IMR-90 (cell line): ENCODE results near the gene PAAF1. TPM values are rescaled to one million over a fixed set of nuclear protein-coding genes. Genes with fewer than 3 reads are reported as not detected.

Source experiments
- ATAC-seq: fragments of 200-7000 bp; cut with Tn5 transposase; 2 replicates; pipeline ENCODE4 v1.9.1; 2020; ENCODE audit warnings: low read depth, mild to moderate bottlenecking, moderate library complexity
- BruUV-seq: library from RNA; stranded (reverse); fragments of 400-500 nt; replicated peaks from 2 replicates; lab custom pipeline; 2021; lab: Mats Ljungman, UMichigan
- CTCF ChIA-PET: fragments of 300-600 bp; formaldehyde crosslinking; extraction: SDS; loops from one replicate; lab custom pipeline; 2021; ENCODE audit warnings: antibody characterized with exemption; lab: Yijun Ruan, JAX
- POLR2A ChIA-PET: fragments of 300-600 bp; sonication (Branson Sonifier 250); formaldehyde crosslinking; loops from one replicate; lab custom pipeline; 2022; ENCODE audit warnings: antibody characterized with exemption; ENCODE audit not compliant: unreplicated experiment; lab: Charles Lee
- DNase-seq: peaks from one replicate; pipeline ENCODE4 v3.0.0; 2013
- H2AFZ ChIP-seq: replicated peaks from 2 replicates; pipeline ENCODE3; 2013; ENCODE audit warnings: low read length, mild to moderate bottlenecking; ENCODE audit not compliant: poor library complexity
- H2AK5ac ChIP-seq: 2 replicates; pipeline ENCODE4 v1.6.1; 2013; ENCODE audit warnings: low read depth, low read length, inconsistent platforms
- H2AK9ac ChIP-seq: replicated peaks from 2 replicates; pipeline ENCODE3; 2013; ENCODE audit warnings: mild to moderate bottlenecking, low read depth, low read length, moderate library complexity; ENCODE audit not compliant: poor library complexity
- H2BK120ac ChIP-seq: 2 replicates; pipeline ENCODE4 v1.6.1; 2013; ENCODE audit warnings: low read depth, low read length, inconsistent platforms
- H2BK15ac ChIP-seq: 3 replicates; pipeline ENCODE4 v1.6.1; 2013; ENCODE audit warnings: low read depth, low read length, inconsistent platforms
- H2BK20ac ChIP-seq: 2 replicates; pipeline ENCODE4 v1.6.1; 2013; ENCODE audit warnings: low read depth, mild to moderate bottlenecking, inconsistent platforms, low read length, moderate library complexity
- H2BK5ac ChIP-seq: 2 replicates; pipeline ENCODE4 v1.6.1; 2013; ENCODE audit warnings: mild to moderate bottlenecking, low read depth, low read length, inconsistent platforms; ENCODE audit not compliant: poor library complexity, severe bottlenecking
- H3K14ac ChIP-seq: replicated peaks from 2 replicates; pipeline ENCODE4 v1.6.1; 2013; ENCODE audit warnings: low read depth, low read length, inconsistent platforms
- H3K18ac ChIP-seq: 2 replicates; pipeline ENCODE4 v1.6.1; 2013; ENCODE audit warnings: low read depth, low read length, control low read depth
- H3K23ac ChIP-seq: 2 replicates; pipeline ENCODE4 v1.6.1; 2013; ENCODE audit warnings: low read depth, low read length, inconsistent platforms
- H3K27ac ChIP-seq: 2 replicates; pipeline ENCODE4 v1.5.1; 2013; ENCODE audit warnings: mild to moderate bottlenecking, control low read depth, low read length; ENCODE audit not compliant: insufficient read depth
- H3K27me3 ChIP-seq: 2 replicates; pipeline ENCODE4 v1.6.1; 2013; ENCODE audit warnings: low read length; ENCODE audit not compliant: control insufficient read depth, insufficient read depth
- H3K36me3 ChIP-seq: 2 replicates; pipeline ENCODE4 v1.6.1; 2013; ENCODE audit warnings: low read length, mixed read lengths; ENCODE audit not compliant: control insufficient read depth, insufficient read depth
- H3K4ac ChIP-seq: 2 replicates; pipeline ENCODE4 v1.6.1; 2013; ENCODE audit warnings: low read depth, low read length, inconsistent platforms
- H3K4me1 ChIP-seq: 2 replicates; pipeline ENCODE4 v1.6.1; 2013; ENCODE audit warnings: low read length, mixed read lengths; ENCODE audit not compliant: control insufficient read depth, insufficient read depth
- H3K4me2 ChIP-seq: 2 replicates; pipeline ENCODE4 v1.6.1; 2013; ENCODE audit warnings: low read depth, mild to moderate bottlenecking, control low read depth, low read length, moderate library complexity
- H3K4me3 ChIP-seq: 2 replicates; pipeline ENCODE4 v1.5.1; 2013; ENCODE audit warnings: low read depth, mild to moderate bottlenecking, control low read depth, low read length, moderate library complexity; ENCODE audit not compliant: insufficient read depth
- H3K56ac ChIP-seq: 2 replicates; pipeline ENCODE4 v1.6.1; 2013; ENCODE audit warnings: low read length, inconsistent platforms; ENCODE audit not compliant: insufficient read depth; ENCODE audit errors: extremely low read depth
- H3K79me1 ChIP-seq, 2 experiments: 2 replicates each; pipeline ENCODE4 v1.6.1; 2013; ENCODE audit warnings: low read length in 2 of 2, inconsistent platforms in 1 of 2, low read depth in 1 of 2
- H3K9ac ChIP-seq: 2 replicates; pipeline ENCODE4 v1.6.1; 2013; ENCODE audit warnings: low read depth, low read length, control low read depth
- H3K9me1 ChIP-seq: 2 replicates; pipeline ENCODE4 v1.6.1; 2013; ENCODE audit warnings: low read length, inconsistent platforms; ENCODE audit not compliant: insufficient read depth
- H3K9me3 ChIP-seq: 2 replicates; pipeline ENCODE4 v1.6.1; 2013; ENCODE audit warnings: low read length; ENCODE audit not compliant: control insufficient read depth, insufficient read depth
- H4K20me1 ChIP-seq: 2 replicates; pipeline ENCODE4 v1.6.1; 2013; ENCODE audit warnings: low read length, inconsistent platforms; ENCODE audit not compliant: insufficient read depth
- H4K5ac ChIP-seq: 2 replicates; pipeline ENCODE4 v1.6.1; 2013; ENCODE audit warnings: mild to moderate bottlenecking, low read depth, low read length, control low read depth
- H4K8ac ChIP-seq, 2 experiments: 2 replicates each; pipeline ENCODE4 v1.6.1; 2013; ENCODE audit warnings: low read depth in 2 of 2, low read length in 2 of 2, control low read depth in 1 of 2, inconsistent platforms in 1 of 2
- H4K91ac ChIP-seq: 2 replicates; pipeline ENCODE4 v1.6.1; 2013; ENCODE audit warnings: low read depth, low read length, inconsistent platforms; ENCODE audit not compliant: insufficient read depth
- CEBPB ChIP-seq: IDR thresholded peaks from 2 replicates; pipeline ENCODE4 v1.6.1; 2012; ENCODE audit warnings: low read depth, low read length, improper control_type of control experiment
- CTCF ChIP-seq: conservative IDR thresholded peaks from 2 replicates; pipeline ENCODE4 v1.5.1; 2012; ENCODE audit warnings: mild to moderate bottlenecking, low read depth, low read length, improper control_type of control experiment
- WGBS, 2 experiments: methylation state at CpG; one replicate each; pipeline versions ENCODE4 v1.1.5 to v1.1.7; 2013; ENCODE audit warnings: missing lambda C conversion rate in 2 of 2; ENCODE audit not compliant: insufficient read length in 1 of 2; ENCODE audit errors: extremely low coverage in 2 of 2; 5-methylcytosine and 5-hydroxymethylcytosine counted together
- dilution Hi-C: fragments of 300-500 bp; cut with HindIII; formaldehyde crosslinking; loops from one replicate; pipeline ENCODE4 v1.14.3; 2018; ENCODE audit warnings: low sequenced_read_pairs; ENCODE audit not compliant: unreplicated experiment
- in situ Hi-C: fragments of 300-500 bp; cut with MboI; formaldehyde crosslinking; loops from 3 replicates; pipeline ENCODE4 v1.14.3; 2019; ENCODE audit warnings: low sequenced_read_pairs, inconsistent platforms, mixed read lengths
- intact Hi-C: fragments of 100-400 bp; cut with micrococcal nuclease; formaldehyde crosslinking; loops from 2 replicates; pipeline ENCODE4 v1.10.0; 2022
- polyA plus RNA-seq, 3 experiments: library from polyadenylated mRNA; depleted of rRNA; stranded (reverse); fragments of >200 nt; gene quantifications; 2 replicates each; pipeline ENCODE4 v1.2.3, GENCODE V29; 2012; ENCODE audit warnings: low replicate concordance in 1 of 3
- total RNA-seq: library from RNA; depleted of rRNA; stranded (reverse); fragments of >200 nt; gene quantifications from 2 replicates; pipeline ENCODE4 v1.2.3, GENCODE V29; 2012

The PAAF1 gene
- total and polyA plus RNA-seq, 2 of the 4 experiments (the other 2 are of a cell fraction), result 15.1 to 16.4 TPM

- Histone ChIP-seq H3K27ac (no peak overlapping the region), H2BK15ac (no peak overlapping the region), H3K23ac (no peak overlapping the region), H2AFZ (no peak overlapping the region), H2BK120ac (no peak overlapping the region), H3K9me1 (peaks cover 3% of the 10 kb centered on the region; the same call in 1 of the 2 replicates), H3K79me1 (no peaks in the 10 kb centered on the region; a peak in 1 of 4 replicates), H3K4me3 (no peak overlapping the region), H2BK20ac (no peak overlapping the region), H4K91ac (no peak overlapping the region), H2AK9ac (no peak overlapping the region), H3K4me2 (no peak overlapping the region), H3K9ac (no peak overlapping the region), H3K36me3 (peaks cover 2% of the 10 kb centered on the region; the same call in 1 of the 2 replicates), H2AK5ac (no peak overlapping the region), H3K18ac (no peak overlapping the region), H4K5ac (no peak overlapping the region), H4K20me1 (no peaks in the 10 kb centered on the region), H3K56ac (no peak overlapping the region), H2BK5ac (no peak overlapping the region), H4K8ac (no peak overlapping the region), H3K14ac (no peak overlapping the region), H3K4ac (no peak overlapping the region), H3K9me3 (no peaks in the 10 kb centered on the region), H3K4me1 (no peaks in the 10 kb centered on the region), H3K27me3 (no peaks in the 10 kb centered on the region)
- WGBS, 2 experiments, result 83% methylated on average over 1 of the region's 2 CpGs; no CpG with 5 or more reads in 1 of the 2 experiments
- dilution Hi-C loops (no loop called here), in situ Hi-C loops (no loop called here), intact Hi-C loops (no loop called here)
- ATAC-seq, result no peak
- peak; percentile 22 for DNase-seq
- CTCF ChIA-PET, result no interaction called here
- no TSS peak for BruUV-seq
- POLR2A ChIA-PET, result no interaction called here
- peak; percentile 19; the same call in 1 of the 2 replicates for TF ChIP-seq CEBPB
- TF ChIP-seq CTCF, result no peak
These were observed 17.1 kb upstream of the PAAF1 start for GRCh38 chr11:73859671-73860070.
